Liver (tissue), 9 donors: Measurements from ENCODE around the gene COL1A2. TPM values are rescaled to one million over a fixed set of nuclear protein-coding genes. Genes with fewer than 3 reads are reported as not detected.

Experiments
- DNase-seq: peaks from one replicate; pipeline ENCODE4 v3.0.0-alpha.2; 2017; ENCODE audit warnings: low spot score
- H3K27ac ChIP-seq, 2 donors: one replicate each; pipeline ENCODE4 v1.7.0; 2013; ENCODE audit warnings: inconsistent platforms in 2 of 2, low read length in 2 of 2, control low read depth in 1 of 2, low read depth in 1 of 2, mild to moderate bottlenecking in 1 of 2
- H3K27me3 ChIP-seq, 4 donors: one replicate each; pipeline versions ENCODE4 v1.6.1 to v1.7.0; 2013; ENCODE audit warnings: low read length in 3 of 4, inconsistent platforms in 1 of 4, mild to moderate bottlenecking in 1 of 4, moderate library complexity in 1 of 4; ENCODE audit not compliant: control insufficient read depth in 4 of 4, insufficient read depth in 4 of 4
- H3K36me3 ChIP-seq, 4 donors: one replicate each; pipeline versions ENCODE4 v1.6.1 to v1.7.0; 2013; ENCODE audit warnings: low read length in 3 of 4, mild to moderate bottlenecking in 3 of 4, low read depth in 1 of 4, moderate library complexity in 1 of 4; ENCODE audit not compliant: control insufficient read depth in 4 of 4, insufficient read depth in 3 of 4
- H3K4me1 ChIP-seq, 4 donors: one replicate each; pipeline versions ENCODE4 v1.6.1 to v1.7.0; 2013; ENCODE audit warnings: low read length in 3 of 4, mild to moderate bottlenecking in 3 of 4, moderate library complexity in 1 of 4; ENCODE audit not compliant: control insufficient read depth in 4 of 4, insufficient read depth in 4 of 4
- H3K4me3 ChIP-seq, 3 donors: one replicate each; pipeline versions ENCODE4 v1.6.1 to v1.7.0; 2013; ENCODE audit warnings: low read length in 3 of 3, control low read depth in 1 of 3, low read depth in 1 of 3, mild to moderate bottlenecking in 1 of 3
- H3K9ac ChIP-seq, 2 donors: one replicate each; pipeline ENCODE4 v1.7.0; 2013; ENCODE audit warnings: low read length in 2 of 2, mild to moderate bottlenecking in 2 of 2, moderate library complexity in 2 of 2, control low read depth in 1 of 2, low read depth in 1 of 2
- H3K9me3 ChIP-seq, 4 donors: one replicate each; pipeline versions ENCODE4 v1.6.1 to v1.7.0; 2013; ENCODE audit warnings: low read length in 3 of 4; ENCODE audit not compliant: control insufficient read depth in 4 of 4
- EGR1 ChIP-seq, 2 donors: IDR thresholded peaks; 2 replicates each; pipeline ENCODE4 v1.6.1; 2016 to 2018; ENCODE audit warnings: antibody characterized with exemption in 2 of 2, low read depth in 2 of 2
- FOXA1 ChIP-seq: IDR thresholded peaks from 2 replicates; pipeline ENCODE4 v1.6.1; 2016; ENCODE audit warnings: antibody characterized with exemption
- GABPA ChIP-seq, 2 donors: IDR thresholded peaks in 1 of 2; conservative IDR thresholded peaks in 1 of 2; 2 replicates each; pipeline ENCODE4 v1.6.1; 2016; ENCODE audit warnings: antibody characterized with exemption in 2 of 2, mild to moderate bottlenecking in 1 of 2, moderate library complexity in 1 of 2
- HNF4A ChIP-seq, 2 donors: conservative IDR thresholded peaks; 2 replicates each; pipeline ENCODE4 v1.6.1; 2016; ENCODE audit warnings: antibody characterized with exemption in 2 of 2, mild to moderate bottlenecking in 2 of 2
- HNF4G ChIP-seq: IDR thresholded peaks from 2 replicates; pipeline ENCODE4 v1.6.1; 2016; ENCODE audit warnings: antibody characterized with exemption
- JUND ChIP-seq, 2 donors: IDR thresholded peaks; 2 replicates each; pipeline ENCODE4 v1.6.1; 2016; ENCODE audit warnings: antibody characterized with exemption in 2 of 2
- NR2F2 ChIP-seq: IDR thresholded peaks from 2 replicates; pipeline ENCODE4 v1.6.1; 2016; ENCODE audit warnings: antibody characterized with exemption
- RAD21 ChIP-seq, 2 donors: IDR thresholded peaks; 2 replicates each; pipeline ENCODE4 v1.6.1; 2016; ENCODE audit warnings: antibody characterized with exemption in 2 of 2, mild to moderate bottlenecking in 2 of 2
- RXRA ChIP-seq, 2 donors: IDR thresholded peaks; 2 replicates each; pipeline ENCODE4 v1.6.1; 2017 to 2018; ENCODE audit warnings: antibody characterized with exemption in 2 of 2, mild to moderate bottlenecking in 1 of 2
- SP1 ChIP-seq: IDR thresholded peaks from 2 replicates; pipeline ENCODE4 v1.6.1; 2018; ENCODE audit warnings: antibody characterized with exemption, mild to moderate bottlenecking
- TAF1 ChIP-seq: conservative IDR thresholded peaks from 2 replicates; pipeline ENCODE4 v1.6.1; 2016; ENCODE audit warnings: antibody characterized with exemption, mild to moderate bottlenecking
- YY1 ChIP-seq: IDR thresholded peaks from 2 replicates; pipeline ENCODE4 v1.6.1; 2016; ENCODE audit warnings: antibody characterized with exemption, mild to moderate bottlenecking
- WGBS: extraction: QIAGEN DNeasy Blood & Tissue Kit; methylation state at CpG from one replicate; pipeline ENCODE4 v1.1.7; 2013; 5-methylcytosine and 5-hydroxymethylcytosine counted together
- polyA plus RNA-seq, 2 donors: library from polyadenylated mRNA; stranded (reverse) in 1 of 2; unstranded in 1 of 2; fragments of 200-250 nt in 1 of 2; fragments of >200 nt in 1 of 2; fragmentation: Nextera tagmentation in 1 of 2; extraction: Ambion mirVana in 1 of 2; gene quantifications; one replicate each; pipeline versions ENCODE4 v1.2.1 to v1.2.3, GENCODE V29; 2013 to 2015
- total RNA-seq, 2 donors: library from RNA; depleted of rRNA; stranded (reverse); fragments of >200 nt; gene quantifications; one replicate each; pipeline ENCODE4 v1.2.3, GENCODE V29; 2014
- TF ChIP-seq, protein P1 (sequence below): IDR thresholded peaks from 2 replicates; pipeline ENCODE4 v1.6.1; 2016; ENCODE audit warnings: antibody characterized with exemption
- TF ChIP-seq, protein P2 (sequence below): IDR thresholded peaks from 2 replicates; pipeline ENCODE4 v1.6.1; 2016; ENCODE audit warnings: antibody characterized with exemption
- TF ChIP-seq, protein P3 (sequence below): IDR thresholded peaks from 2 replicates; pipeline ENCODE4 v1.6.1; 2016; ENCODE audit warnings: antibody characterized with exemption
- TF ChIP-seq, protein P4 (sequence below): fragments of 150-350 bp; IDR thresholded peaks from 2 replicates; pipeline ENCODE4 v1.5.1; 2017; ENCODE audit warnings: improper control_type of control experiment, low read depth, low read length; ENCODE audit not compliant: missing input control
- TF ChIP-seq, protein P5 (sequence below): IDR thresholded peaks from 2 replicates; pipeline ENCODE4 v1.6.1; 2016; ENCODE audit warnings: antibody characterized with exemption, mild to moderate bottlenecking
- donor health status: healthy.
- donor health status: healthy.
- donor health status: healthy.
- donor health status: healthy.
- donor health status: healthy.

Gene COL1A2
- total and polyA plus RNA-seq, 4 donors = 11.5 to 86.2 (median 42.0) TPM

DNA sequence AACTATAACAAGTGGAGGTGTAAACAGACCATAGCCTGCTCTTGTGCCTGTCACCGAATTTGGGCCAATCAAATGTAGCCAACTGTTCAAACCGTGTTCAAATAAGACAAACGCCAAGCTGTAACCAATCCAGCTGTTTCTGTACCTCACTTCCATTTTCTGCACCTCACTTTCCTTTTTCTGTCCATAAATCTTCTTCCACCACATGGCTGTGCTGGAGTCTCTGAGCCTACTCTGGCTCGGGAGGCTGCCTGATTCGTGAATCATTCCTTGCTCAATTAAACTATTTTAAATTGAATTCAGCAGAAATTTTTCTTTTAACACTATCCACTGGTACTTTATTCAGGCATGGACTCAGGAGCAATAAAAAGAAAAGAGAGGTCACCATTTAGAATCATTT, 29.9 kb upstream of the COL1A2 start:
- Histone ChIP-seq H3K36me3 (no peaks in the 10 kb centered on the region), H3K27me3 (peaks cover 0 to 6% (median 0%) of the 10 kb centered on the region in 4 donors), H3K9ac (no peak overlapping the region), H3K27ac (no peak overlapping the region), H3K4me1 (no peaks in the 10 kb centered on the region), H3K4me3 (no peak overlapping the region), H3K9me3 (no peaks in the 10 kb centered on the region)
- TF ChIP-seq, protein P1, sequence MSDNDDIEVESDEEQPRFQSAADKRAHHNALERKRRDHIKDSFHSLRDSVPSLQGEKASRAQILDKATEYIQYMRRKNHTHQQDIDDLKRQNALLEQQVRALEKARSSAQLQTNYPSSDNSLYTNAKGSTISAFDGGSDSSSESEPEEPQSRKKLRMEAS = no peak
- TF ChIP-seq NR2F2 (no peak), TAF1 (no peak), FOXA1 (no peak), RAD21 (IDR thresholded peaks at IDR 0.05) (no peak), HNF4A (conservative IDR thresholded peaks at IDR 0.05) (no peak), GABPA (IDR thresholded peaks at IDR 0.05 in 1 of 2, conservative IDR thresholded peaks at IDR 0.05 in 1 of 2) (no peak), SP1 (no peak), RXRA (IDR thresholded peaks at IDR 0.05) (no peak), YY1 (no peak), HNF4G (no peak), JUND (IDR thresholded peaks at IDR 0.05) (no peak)
- TF ChIP-seq, protein P2, sequence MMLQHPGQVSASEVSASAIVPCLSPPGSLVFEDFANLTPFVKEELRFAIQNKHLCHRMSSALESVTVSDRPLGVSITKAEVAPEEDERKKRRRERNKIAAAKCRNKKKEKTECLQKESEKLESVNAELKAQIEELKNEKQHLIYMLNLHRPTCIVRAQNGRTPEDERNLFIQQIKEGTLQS = no peak
- TF ChIP-seq, protein P3, sequence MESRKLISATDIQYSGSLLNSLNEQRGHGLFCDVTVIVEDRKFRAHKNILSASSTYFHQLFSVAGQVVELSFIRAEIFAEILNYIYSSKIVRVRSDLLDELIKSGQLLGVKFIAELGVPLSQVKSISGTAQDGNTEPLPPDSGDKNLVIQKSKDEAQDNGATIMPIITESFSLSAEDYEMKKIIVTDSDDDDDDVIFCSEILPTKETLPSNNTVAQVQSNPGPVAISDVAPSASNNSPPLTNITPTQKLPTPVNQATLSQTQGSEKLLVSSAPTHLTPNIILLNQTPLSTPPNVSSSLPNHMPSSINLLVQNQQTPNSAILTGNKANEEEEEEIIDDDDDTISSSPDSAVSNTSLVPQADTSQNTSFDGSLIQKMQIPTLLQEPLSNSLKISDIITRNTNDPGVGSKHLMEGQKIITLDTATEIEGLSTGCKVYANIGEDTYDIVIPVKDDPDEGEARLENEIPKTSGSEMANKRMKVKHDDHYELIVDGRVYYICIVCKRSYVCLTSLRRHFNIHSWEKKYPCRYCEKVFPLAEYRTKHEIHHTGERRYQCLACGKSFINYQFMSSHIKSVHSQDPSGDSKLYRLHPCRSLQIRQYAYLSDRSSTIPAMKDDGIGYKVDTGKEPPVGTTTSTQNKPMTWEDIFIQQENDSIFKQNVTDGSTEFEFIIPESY = no peak
- TF ChIP-seq, protein P4, sequence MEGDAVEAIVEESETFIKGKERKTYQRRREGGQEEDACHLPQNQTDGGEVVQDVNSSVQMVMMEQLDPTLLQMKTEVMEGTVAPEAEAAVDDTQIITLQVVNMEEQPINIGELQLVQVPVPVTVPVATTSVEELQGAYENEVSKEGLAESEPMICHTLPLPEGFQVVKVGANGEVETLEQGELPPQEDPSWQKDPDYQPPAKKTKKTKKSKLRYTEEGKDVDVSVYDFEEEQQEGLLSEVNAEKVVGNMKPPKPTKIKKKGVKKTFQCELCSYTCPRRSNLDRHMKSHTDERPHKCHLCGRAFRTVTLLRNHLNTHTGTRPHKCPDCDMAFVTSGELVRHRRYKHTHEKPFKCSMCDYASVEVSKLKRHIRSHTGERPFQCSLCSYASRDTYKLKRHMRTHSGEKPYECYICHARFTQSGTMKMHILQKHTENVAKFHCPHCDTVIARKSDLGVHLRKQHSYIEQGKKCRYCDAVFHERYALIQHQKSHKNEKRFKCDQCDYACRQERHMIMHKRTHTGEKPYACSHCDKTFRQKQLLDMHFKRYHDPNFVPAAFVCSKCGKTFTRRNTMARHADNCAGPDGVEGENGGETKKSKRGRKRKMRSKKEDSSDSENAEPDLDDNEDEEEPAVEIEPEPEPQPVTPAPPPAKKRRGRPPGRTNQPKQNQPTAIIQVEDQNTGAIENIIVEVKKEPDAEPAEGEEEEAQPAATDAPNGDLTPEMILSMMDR = no peak
- TF ChIP-seq, protein P5, sequence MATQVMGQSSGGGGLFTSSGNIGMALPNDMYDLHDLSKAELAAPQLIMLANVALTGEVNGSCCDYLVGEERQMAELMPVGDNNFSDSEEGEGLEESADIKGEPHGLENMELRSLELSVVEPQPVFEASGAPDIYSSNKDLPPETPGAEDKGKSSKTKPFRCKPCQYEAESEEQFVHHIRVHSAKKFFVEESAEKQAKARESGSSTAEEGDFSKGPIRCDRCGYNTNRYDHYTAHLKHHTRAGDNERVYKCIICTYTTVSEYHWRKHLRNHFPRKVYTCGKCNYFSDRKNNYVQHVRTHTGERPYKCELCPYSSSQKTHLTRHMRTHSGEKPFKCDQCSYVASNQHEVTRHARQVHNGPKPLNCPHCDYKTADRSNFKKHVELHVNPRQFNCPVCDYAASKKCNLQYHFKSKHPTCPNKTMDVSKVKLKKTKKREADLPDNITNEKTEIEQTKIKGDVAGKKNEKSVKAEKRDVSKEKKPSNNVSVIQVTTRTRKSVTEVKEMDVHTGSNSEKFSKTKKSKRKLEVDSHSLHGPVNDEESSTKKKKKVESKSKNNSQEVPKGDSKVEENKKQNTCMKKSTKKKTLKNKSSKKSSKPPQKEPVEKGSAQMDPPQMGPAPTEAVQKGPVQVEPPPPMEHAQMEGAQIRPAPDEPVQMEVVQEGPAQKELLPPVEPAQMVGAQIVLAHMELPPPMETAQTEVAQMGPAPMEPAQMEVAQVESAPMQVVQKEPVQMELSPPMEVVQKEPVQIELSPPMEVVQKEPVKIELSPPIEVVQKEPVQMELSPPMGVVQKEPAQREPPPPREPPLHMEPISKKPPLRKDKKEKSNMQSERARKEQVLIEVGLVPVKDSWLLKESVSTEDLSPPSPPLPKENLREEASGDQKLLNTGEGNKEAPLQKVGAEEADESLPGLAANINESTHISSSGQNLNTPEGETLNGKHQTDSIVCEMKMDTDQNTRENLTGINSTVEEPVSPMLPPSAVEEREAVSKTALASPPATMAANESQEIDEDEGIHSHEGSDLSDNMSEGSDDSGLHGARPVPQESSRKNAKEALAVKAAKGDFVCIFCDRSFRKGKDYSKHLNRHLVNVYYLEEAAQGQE = no peak
- no peak for DNase-seq
- WGBS = 76% methylated on average over 5 of the region's 5 CpGs

DNA sequence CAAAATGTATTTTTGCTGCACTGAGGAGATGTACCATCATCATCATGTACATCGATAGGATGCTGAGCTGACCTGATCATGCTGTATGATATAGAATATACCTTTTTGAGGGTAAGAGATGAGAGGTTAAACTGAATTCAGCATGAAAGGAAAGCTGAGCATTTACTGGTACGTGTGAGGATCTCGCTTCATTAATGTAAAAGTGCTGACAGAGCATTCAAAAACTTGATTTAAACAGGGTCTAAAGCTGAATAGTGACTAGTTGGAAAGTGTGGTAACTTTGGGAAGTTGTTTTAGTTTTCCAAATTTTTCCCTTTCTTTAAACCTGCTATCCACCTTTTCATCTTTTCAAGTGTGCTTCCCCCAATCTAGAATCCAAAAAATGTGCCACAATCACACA, 28.5 kb upstream of the COL1A2 start:
- H3K9me3 ChIP-seq = no peaks in the 10 kb centered on the region
- no peaks in the 10 kb centered on the region for H3K36me3 ChIP-seq
- TF ChIP-seq, protein P3 = no peak
- TF ChIP-seq YY1 = no peak
- TF ChIP-seq EGR1 (IDR thresholded peaks at IDR 0.05; ENCODE audit: low read depth in 2 of 2) = no peak
- no peak for TF ChIP-seq SP1
- TF ChIP-seq, protein P2 = no peak
- no peak for TF ChIP-seq RXRA (IDR thresholded peaks at IDR 0.05)
- TF ChIP-seq HNF4G = no peak
- H3K27me3 ChIP-seq = peaks cover 0 to 6% (median 0%) of the 10 kb centered on the region in 4 donors
- no peaks in the 10 kb centered on the region for H3K4me1 ChIP-seq
- H3K9ac ChIP-seq = no peak overlapping the region
- no peak overlapping the region for H3K4me3 ChIP-seq
- no peak for DNase-seq
- WGBS = 88% methylated on average over 3 of the region's 3 CpGs
- no peak overlapping the region for H3K27ac ChIP-seq
